Upper lobe of right lung (tissue), 1 donor: ENCODE measurements around the gene CDC42BPG. TPM values are rescaled to one million over a fixed set of nuclear protein-coding genes. Genes with fewer than 3 reads are reported as not detected.
A peak's percentile ranks its signal among the peaks of the same experiment; 100 is the strongest.

Experiments
- ATAC-seq: fragments of 200-7000 bp; cut with Tn5 transposase; one replicate; pipeline ENCODE4 v1.9.1; 2020; ENCODE audit warnings: mild to moderate bottlenecking, moderate library complexity
- DNase-seq: peaks from one replicate; pipeline ENCODE4 v3.0.0-alpha.2; 2020
- H3K27ac ChIP-seq: fragments of 200-600 bp; one replicate; pipeline ENCODE4 v1.8.0; 2022
- H3K27me3 ChIP-seq: fragments of 200-600 bp; one replicate; pipeline ENCODE4 v1.8.0; 2022; ENCODE audit warnings: mild to moderate bottlenecking
- H3K36me3 ChIP-seq: fragments of 200-600 bp; one replicate; pipeline ENCODE4 v1.8.0; 2022
- H3K4me1 ChIP-seq: fragments of 200-600 bp; one replicate; pipeline ENCODE4 v1.8.0; 2022
- H3K4me3 ChIP-seq: fragments of 200-600 bp; one replicate; pipeline ENCODE4 v1.8.0; 2022; ENCODE audit warnings: mild to moderate bottlenecking
- H3K9me3 ChIP-seq: fragments of 200-600 bp; one replicate; pipeline ENCODE4 v1.8.0; 2022
- CTCF ChIP-seq: fragments of 200-600 bp; IDR thresholded peaks from one replicate; pipeline ENCODE4 v1.8.0; 2022; ENCODE audit warnings: antibody characterized with exemption
- intact Hi-C: fragments of 100-400 bp; cut with DNase I; formaldehyde crosslinking; loops from one replicate; pipeline ENCODE4 v1.11.0; 2022
- total RNA-seq: library from RNA; stranded (reverse); fragmentation: NEBNext Ultra II Directional; extraction: Animal tissue kit (Norgen Biotek cat#: 25700); gene quantifications from one replicate; pipeline ENCODE4 v1.2.1, GENCODE V29; 2021
- donor health status: DM: no; HTN: yes; CAD: no; lungs with severe emphysema.

CDC42BPG gene
- total RNA-seq, 1 donor from 2014 or later: 20.9 TPM

DNA sequence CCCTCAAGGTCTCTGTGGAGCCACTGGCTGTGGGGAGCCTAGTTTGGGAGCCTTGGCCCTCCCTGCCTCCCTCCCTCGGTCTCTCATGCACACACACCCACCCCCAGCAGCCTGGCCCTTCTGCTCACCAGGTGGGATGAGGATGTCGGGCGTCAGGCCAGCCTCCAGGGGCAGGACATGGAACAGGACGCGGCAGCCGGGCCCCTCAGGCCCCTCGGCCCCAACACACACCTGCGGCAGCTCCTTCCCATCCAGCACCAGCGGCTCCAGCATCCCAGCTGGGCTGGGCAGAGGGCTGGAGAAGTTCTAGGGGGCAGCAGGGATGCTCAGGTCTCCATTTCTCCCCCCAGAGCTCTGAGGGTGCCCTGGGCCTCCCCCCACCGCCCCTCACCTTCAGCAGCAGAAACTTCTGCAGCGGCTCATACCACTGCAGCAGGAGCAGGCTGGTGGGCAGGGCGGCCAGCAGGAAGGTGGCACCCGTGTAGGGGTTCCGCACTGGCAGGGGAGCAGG lies 52.6 kb downstream of the CDC42BPG start:
- intact Hi-C loops: no loop called here
- Histone ChIP-seq H3K9me3 (no peaks in the 10 kb centered on the region), H3K4me3 (no peak overlapping the region), H3K36me3 (peaks cover 28% of the 10 kb centered on the region), H3K27me3 (no peaks in the 10 kb centered on the region), H3K27ac (no peak overlapping the region), H3K4me1 (peaks cover 14% of the 10 kb centered on the region)
- TF ChIP-seq CTCF: no peak
- DNase-seq (peak; percentile 62), ATAC-seq (no peak)

DNA sequence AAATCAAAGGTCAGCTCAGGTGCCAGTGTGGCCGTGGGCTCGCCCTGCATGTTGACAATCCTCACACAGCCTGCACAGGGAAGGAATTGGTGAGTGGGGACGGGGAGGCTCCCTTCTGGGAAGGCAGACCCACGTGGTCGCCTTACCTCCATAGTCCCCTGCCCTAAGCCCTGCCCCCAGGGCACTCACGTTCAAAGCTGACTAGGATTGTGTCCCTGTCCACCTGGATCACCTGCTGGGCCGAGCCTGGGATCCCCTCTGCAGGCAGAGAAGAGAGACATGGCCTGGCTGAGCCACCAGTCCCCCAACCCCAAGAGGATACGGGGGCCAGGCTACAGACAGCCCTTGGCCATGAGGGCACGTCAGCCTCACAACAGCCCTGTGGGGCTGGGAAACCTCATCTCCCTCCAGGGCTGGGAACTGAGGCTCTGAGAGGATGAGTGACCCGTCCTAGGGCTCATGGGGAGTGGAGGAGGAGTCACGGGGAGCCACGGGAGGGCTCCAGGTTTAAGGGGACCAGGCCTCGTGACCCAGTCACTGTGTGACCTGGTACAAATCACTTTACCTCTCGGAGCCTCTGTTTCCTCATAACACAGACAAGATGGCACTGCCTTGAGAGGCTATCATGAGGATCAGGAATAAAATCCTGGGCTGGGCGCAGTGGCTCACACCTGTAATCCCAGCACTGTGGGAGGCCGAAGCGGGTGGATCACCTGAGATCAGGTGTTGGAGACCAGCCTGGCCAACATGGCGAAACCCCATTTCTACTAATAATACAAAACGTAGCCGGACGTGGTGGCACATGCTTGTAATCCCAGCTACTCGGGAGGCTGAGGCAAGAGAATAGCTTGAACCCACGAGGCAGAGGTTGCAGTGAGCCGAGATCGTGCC lies 54.0 kb downstream of the CDC42BPG start:
- no peak overlapping the region for H3K4me3 ChIP-seq
- TF ChIP-seq CTCF: no peak
- H3K36me3 ChIP-seq: peaks cover 25% of the 10 kb centered on the region
- no peaks in the 10 kb centered on the region for H3K9me3 ChIP-seq
- no peak overlapping the region for H3K27ac ChIP-seq
- H3K4me1 ChIP-seq: peaks cover 14% of the 10 kb centered on the region
- DNase-seq: peak; percentile 56
- no peak for ATAC-seq
- no peaks in the 10 kb centered on the region for H3K27me3 ChIP-seq
- intact Hi-C loops: no loop called here

DNA sequence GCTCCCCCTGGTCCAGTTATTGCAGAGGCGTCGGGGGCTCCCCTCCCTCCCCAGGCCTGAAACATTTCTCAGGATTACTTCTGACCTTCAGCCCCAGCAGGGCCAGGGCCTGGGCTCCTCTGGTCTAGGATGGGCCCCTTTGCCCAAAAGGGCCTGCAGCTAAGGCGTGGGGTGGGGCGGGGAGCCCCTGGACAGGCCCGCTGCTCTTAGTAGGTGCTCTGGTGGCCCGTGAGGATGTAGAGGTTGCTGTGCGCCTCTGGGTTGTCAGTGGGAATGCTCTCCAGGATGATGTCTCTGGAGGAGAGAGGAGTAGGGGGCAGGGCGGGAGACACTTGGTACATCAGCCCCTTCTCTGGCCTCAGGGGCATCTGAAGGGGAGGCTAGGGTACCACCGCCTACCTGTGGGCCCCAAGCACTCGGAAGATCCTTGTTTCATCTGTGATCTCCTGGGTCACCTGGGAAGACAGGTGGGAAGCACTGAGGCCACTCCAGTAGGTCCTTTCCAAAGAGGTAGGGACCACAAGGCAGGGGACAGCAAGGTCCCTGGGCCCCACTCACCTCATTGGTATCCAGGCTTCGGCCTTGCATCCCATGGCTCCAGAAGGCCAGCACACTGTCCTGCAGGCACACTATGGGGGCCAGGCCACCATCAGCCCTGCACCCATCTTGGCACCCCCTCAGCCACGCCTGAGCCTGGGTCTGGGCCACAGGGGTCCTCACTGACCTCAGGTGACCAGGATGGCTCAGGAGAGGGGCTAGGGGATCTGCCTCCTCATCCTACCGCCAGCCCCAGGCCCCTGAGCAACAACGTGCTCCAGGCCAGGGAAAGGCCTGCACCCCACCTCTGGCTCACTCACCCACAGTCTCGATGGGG lies 54.9 kb downstream of the CDC42BPG start:
- DNase-seq (peak; percentile 46), ATAC-seq (no peak)
- no peak for TF ChIP-seq CTCF
- H3K4me1 ChIP-seq: peaks cover 14% of the 10 kb centered on the region
- H3K27me3 ChIP-seq: no peaks in the 10 kb centered on the region
- no peak overlapping the region for H3K4me3 ChIP-seq
- H3K27ac ChIP-seq: no peak overlapping the region
- intact Hi-C loops: no loop called here
- peaks cover 25% of the 10 kb centered on the region for H3K36me3 ChIP-seq
- no peaks in the 10 kb centered on the region for H3K9me3 ChIP-seq

DNA sequence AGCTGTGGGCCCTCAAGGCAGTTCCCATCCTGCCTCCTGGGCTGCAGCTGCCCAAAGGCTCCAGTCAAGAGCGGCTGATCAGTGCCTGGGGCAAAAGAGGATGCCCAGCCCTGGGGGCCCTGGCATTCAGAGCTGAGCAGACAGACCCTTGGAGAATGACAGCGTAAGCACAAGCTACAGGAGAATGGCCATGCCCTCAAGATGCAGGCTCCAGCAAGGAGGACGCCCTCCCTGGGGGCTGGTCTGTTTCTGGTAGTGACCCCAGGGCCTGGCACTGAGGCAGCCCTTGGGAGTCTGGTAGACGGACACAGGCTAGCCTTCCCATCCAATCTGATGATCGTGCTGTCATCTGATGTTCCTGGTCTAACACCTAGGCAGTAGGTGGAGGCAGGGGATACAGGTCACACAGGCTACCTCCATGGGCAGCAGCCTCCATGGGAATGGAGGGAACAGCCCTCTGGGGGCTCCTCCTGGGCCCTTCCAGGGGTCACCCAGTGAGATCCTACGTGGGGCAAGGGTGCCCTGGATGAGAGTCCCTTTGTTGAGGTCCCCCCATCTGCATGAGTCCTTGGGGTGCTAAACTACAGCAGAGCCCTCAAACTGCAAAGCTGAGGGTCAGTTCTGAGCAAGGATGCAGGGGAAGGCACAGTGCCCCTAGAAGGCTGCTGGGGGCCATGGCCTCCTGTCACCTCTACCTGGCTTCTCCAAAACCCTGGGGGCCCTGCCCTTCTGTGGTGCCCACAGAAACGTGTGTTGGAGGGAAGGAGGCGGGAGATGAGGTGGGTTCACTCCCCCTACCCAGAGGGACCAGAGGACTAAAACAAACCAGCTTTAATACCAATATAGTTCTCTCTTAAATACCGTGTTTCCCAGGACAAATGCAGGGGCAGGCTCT lies 55.9 kb downstream of the CDC42BPG start:
- H3K4me3 ChIP-seq: no peak overlapping the region
- intact Hi-C loops: no loop called here
- peak; percentile 49 for DNase-seq
- H3K27me3 ChIP-seq: no peaks in the 10 kb centered on the region
- H3K27ac ChIP-seq: no peak overlapping the region
- no peaks in the 10 kb centered on the region for H3K9me3 ChIP-seq
- ATAC-seq: no peak
- H3K4me1 ChIP-seq: peaks cover 10% of the 10 kb centered on the region
- TF ChIP-seq CTCF: no peak
- H3K36me3 ChIP-seq: peaks cover 25% of the 10 kb centered on the region
